ENCODE measurements around the gene PRDM11. TPM values are rescaled to one million over a fixed set of nuclear protein-coding genes. Genes with fewer than 3 reads are reported as not detected.

Gene PRDM11
- total RNA-seq, 1 donor from 2014 or later = 36.5 TPM

DNA sequence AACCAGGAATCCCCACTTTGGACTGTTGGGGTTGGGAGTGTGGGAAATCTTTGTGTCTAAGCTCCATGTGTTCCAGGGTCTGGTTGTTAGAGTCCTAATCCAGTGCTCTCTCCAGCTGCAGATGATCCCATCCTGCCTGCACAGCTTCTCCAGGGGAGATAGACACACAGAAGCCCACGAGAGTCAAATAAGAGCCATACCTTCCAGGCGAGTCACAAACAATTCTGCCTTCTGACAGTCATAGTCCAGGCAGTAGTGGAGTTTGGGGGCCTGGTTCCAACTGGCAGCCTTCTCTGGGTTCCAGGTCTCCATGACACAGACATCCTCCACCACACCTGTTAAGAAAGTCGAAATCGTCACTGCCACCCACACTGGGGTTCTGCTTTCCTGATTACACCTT is 107.6 kb downstream of the PRDM11 start:
- Histone ChIP-seq H3K27ac (no peak overlapping the region), H3K4me1 (no peaks in the 10 kb centered on the region), H3K27me3 (no peaks in the 10 kb centered on the region), H3K36me3 (no peaks in the 10 kb centered on the region), H3K4me3 (no peak overlapping the region), H3K9me3 (no peaks in the 10 kb centered on the region)
- intact Hi-C loops (cut with DNase I) = loop anchor here (5.0 kb wide), 1 partner anchor 78 kb away; no protein-coding TSS in a partner anchor
- no peak for DNase-seq (ENCODE audit: low spot score in 2 of 2)
- no peak for TF ChIP-seq CTCF (IDR thresholded peaks at IDR 0.05)

DNA sequence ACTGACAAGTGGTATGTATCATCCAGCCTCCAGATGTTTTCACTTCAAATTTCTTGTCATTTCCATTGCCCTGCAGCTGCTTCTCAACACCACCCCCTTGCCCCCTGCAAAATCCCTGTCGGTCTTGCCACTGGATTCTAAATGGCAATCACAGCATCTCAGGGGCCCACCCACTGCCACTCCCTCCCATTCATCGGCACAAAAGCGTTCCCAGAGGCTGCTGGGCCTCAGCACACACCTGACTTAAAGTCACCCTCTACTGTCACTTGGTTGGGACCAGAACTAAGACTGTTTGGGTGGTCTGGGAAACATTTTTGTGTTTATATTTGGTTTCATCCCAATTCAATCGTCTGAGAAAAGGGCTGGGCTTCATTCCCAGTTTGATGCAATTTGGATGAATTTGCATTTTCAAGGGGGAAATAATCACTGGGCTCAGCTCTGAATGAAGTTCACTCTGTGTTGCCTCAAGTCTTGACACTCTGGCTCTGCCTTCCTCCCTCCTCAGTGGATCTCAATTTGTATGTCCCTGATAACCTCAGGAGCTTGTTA is 112.6 kb downstream of the PRDM11 start:
- intact Hi-C loops (cut with DNase I) = no loop called here
- no peaks in the 10 kb centered on the region for H3K9me3 ChIP-seq

DNA sequence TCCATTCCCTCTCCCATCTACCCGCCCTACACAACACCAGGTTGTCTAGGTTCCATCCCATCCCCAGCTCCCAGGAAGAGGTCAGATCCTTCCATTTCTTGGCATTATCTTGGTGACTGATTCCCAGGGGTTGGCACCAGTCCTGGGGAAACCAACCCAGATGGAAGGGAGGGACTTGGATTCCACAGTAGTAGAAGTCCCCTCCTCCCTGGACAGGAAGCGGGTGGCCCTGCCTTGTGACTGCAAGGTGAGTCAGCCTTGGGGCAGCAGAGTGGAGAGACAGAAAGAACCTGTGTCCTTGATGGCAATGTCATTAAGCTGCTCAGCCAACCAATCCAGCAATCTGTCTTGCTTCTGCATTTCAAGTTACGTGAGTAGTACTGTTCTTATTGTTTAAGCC is 113.2 kb downstream of the PRDM11 start:
- no peaks in the 10 kb centered on the region for H3K4me1 ChIP-seq
- H3K9me3 ChIP-seq = no peaks in the 10 kb centered on the region
- TF ChIP-seq CTCF (IDR thresholded peaks at IDR 0.05) = no peak
- no peaks in the 10 kb centered on the region for H3K27me3 ChIP-seq
- intact Hi-C loops (cut with DNase I) = no loop called here
- no peak overlapping the region for H3K4me3 ChIP-seq
- no peak for DNase-seq (ENCODE audit: low spot score in 2 of 2)
- no peaks in the 10 kb centered on the region for H3K36me3 ChIP-seq
- H3K27ac ChIP-seq = no peak overlapping the region

More for the DNA sequence above, 112.6 kb downstream of the PRDM11 start:
- Histone ChIP-seq H3K4me3 (no peak overlapping the region), H3K27me3 (no peaks in the 10 kb centered on the region), H3K4me1 (no peaks in the 10 kb centered on the region), H3K27ac (no peak overlapping the region), H3K36me3 (no peaks in the 10 kb centered on the region)
- DNase-seq (ENCODE audit: low spot score in 2 of 2) = no peak
- TF ChIP-seq CTCF (IDR thresholded peaks at IDR 0.05) = no peak

DNA sequence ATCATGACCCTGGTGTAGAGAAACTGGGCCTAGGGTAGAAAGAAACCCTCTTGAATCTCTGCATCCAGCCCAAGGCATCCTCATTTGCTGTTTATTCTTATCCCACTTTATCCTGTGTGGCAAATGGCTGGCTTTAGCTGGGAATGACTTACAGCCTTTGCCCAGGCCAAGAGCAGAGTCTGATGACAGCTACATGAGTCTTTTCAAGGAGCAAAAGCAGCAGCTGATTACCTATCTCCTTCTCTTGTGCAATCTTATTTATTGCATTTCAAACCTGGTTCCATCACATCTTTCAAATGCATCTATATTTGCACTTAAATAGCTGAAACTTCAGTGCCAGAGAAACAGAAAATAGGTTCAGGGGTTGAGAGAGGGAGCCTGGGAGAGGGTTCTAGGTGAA is 113.6 kb downstream of the PRDM11 start:
- H3K4me1 ChIP-seq = no peaks in the 10 kb centered on the region
- intact Hi-C loops (cut with DNase I) = no loop called here
- H3K9me3 ChIP-seq = no peaks in the 10 kb centered on the region
- no peak overlapping the region for H3K4me3 ChIP-seq
- H3K27me3 ChIP-seq = no peaks in the 10 kb centered on the region
- no peak overlapping the region for H3K27ac ChIP-seq
- no peak for TF ChIP-seq CTCF (IDR thresholded peaks at IDR 0.05)
- DNase-seq (ENCODE audit: low spot score in 2 of 2) = no peak
- no peaks in the 10 kb centered on the region for H3K36me3 ChIP-seq

- no peak for DNase-seq (ENCODE audit: low spot score in 2 of 2)
- H3K9me3 ChIP-seq = no peaks in the 10 kb centered on the region
- no peaks in the 10 kb centered on the region for H3K4me1 ChIP-seq
- no peak for TF ChIP-seq CTCF (IDR thresholded peaks at IDR 0.05)
- no peaks in the 10 kb centered on the region for H3K36me3 ChIP-seq
- no peaks in the 10 kb centered on the region for H3K27me3 ChIP-seq
- intact Hi-C loops (cut with DNase I) = no loop called here
- no peak overlapping the region for H3K4me3 ChIP-seq
- no peak overlapping the region for H3K27ac ChIP-seq
Measured at GRCh38 chr11:45262900-45263299, 116.5 kb downstream of the PRDM11 start.

DNA sequence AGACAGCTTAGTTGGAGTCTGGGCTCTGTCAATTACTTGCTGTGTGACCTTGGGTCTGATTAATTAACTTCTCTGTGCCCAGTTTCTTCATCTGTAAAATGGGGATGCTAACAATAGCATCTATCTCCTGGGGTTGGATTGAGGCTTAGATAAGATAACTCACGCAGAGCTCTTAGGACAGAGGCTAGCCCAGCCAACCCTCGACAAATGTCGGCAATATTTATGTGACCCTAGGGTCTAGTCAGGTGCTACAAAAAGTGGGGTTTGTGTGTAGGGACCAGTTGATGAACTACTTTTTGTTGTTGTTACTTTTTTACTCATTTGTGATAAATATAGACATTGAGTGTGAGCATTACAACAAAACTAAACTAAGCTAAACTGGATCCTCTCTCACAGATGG is 117.3 kb downstream of the PRDM11 start:
- DNase-seq (ENCODE audit: low spot score in 2 of 2) = no peak
- H3K27ac ChIP-seq = no peak overlapping the region
- no peaks in the 10 kb centered on the region for H3K9me3 ChIP-seq
- no peak for TF ChIP-seq CTCF (IDR thresholded peaks at IDR 0.05)
- no peaks in the 10 kb centered on the region for H3K36me3 ChIP-seq
- intact Hi-C loops (cut with DNase I) = no loop called here
- no peaks in the 10 kb centered on the region for H3K27me3 ChIP-seq
- no peaks in the 10 kb centered on the region for H3K4me1 ChIP-seq
- no peak overlapping the region for H3K4me3 ChIP-seq
